H1 (cell line): ENCODE measurements around the gene RNF145. TPM values are rescaled to one million over a fixed set of nuclear protein-coding genes. Genes with fewer than 3 reads are reported as not detected.

Experiments used
- CTCF ChIA-PET: fragments of 300-600 bp; sonication (Branson Sonifier 250); formaldehyde crosslinking; loops from one replicate; lab custom pipeline; 2021; ENCODE audit not compliant: partially characterized antibody; lab: Charles Lee
- POLR2A ChIA-PET: fragments of 300-600 bp; sonication (Branson Sonifier 250); formaldehyde crosslinking; loops from one replicate; lab custom pipeline; 2021; ENCODE audit warnings: inconsistent platforms; ENCODE audit not compliant: partially characterized antibody; lab: Charles Lee
- DNase-seq, 2 experiments: peaks; one replicate each; pipeline versions ENCODE4 v3.0.0 to v3.0.0-alpha.2; 2010 to 2022; ENCODE audit warnings: low spot score in 2 of 2, low read depth in 1 of 2, mixed read lengths in 1 of 2
- FAIRE-seq: peaks from 2 replicates; lab custom pipeline; 2011; peaks lifted over from hg19 to GRCh38; lab: Jason Lieb, UNC
- H2AFZ ChIP-seq: 2 replicates; pipeline ENCODE4 v1.8.1; 2012; ENCODE audit warnings: low read length, inconsistent platforms
- H2AK5ac ChIP-seq: 2 replicates; pipeline ENCODE4 v1.6.1; 2013; ENCODE audit warnings: low read depth, low read length
- H2BK120ac ChIP-seq: replicated peaks from 2 replicates; pipeline ENCODE3; 2013; ENCODE audit warnings: low read depth, low read length, inconsistent platforms
- H2BK12ac ChIP-seq: 2 replicates; pipeline ENCODE4 v1.6.1; 2013; ENCODE audit warnings: low read depth, low read length
- H2BK15ac ChIP-seq: 2 replicates; pipeline ENCODE4 v1.6.1; 2013; ENCODE audit warnings: low read length
- H2BK20ac ChIP-seq: 2 replicates; pipeline ENCODE4 v1.6.1; 2013; ENCODE audit warnings: low read length
- H2BK5ac ChIP-seq: 2 replicates; pipeline ENCODE4 v1.6.1; 2013; ENCODE audit warnings: low read depth, low read length
- H3K14ac ChIP-seq: 2 replicates; pipeline ENCODE4 v1.6.1; 2013; ENCODE audit warnings: inconsistent platforms; ENCODE audit not compliant: insufficient read length
- H3K18ac ChIP-seq: 2 replicates; pipeline ENCODE4 v1.6.1; 2013; ENCODE audit warnings: low read length; ENCODE audit errors: extremely low read depth
- H3K23ac ChIP-seq: 2 replicates; pipeline ENCODE4 v1.6.1; 2013; ENCODE audit warnings: inconsistent platforms; ENCODE audit not compliant: insufficient read length
- H3K23me2 ChIP-seq: 2 replicates; pipeline ENCODE4 v1.6.1; 2013; ENCODE audit warnings: low read depth, low read length
- H3K27ac ChIP-seq: 2 replicates; pipeline ENCODE4 v1.6.1; 2011; ENCODE audit warnings: low read depth, low read length, inconsistent platforms
- H3K27me3 ChIP-seq, 4 experiments: replicated peaks in 1 of 4; 1 replicate in 1 of 4; 2 replicates in 3 of 4; pipeline versions ENCODE4 v1.6.1 to v1.8.1; 2011 to 2013; ENCODE audit warnings: low read length in 3 of 4, mild to moderate bottlenecking in 3 of 4, inconsistent platforms in 2 of 4, mixed read lengths in 2 of 4, moderate library complexity in 1 of 4; ENCODE audit not compliant: control insufficient read depth in 3 of 4, insufficient read depth in 3 of 4; ENCODE audit errors: extremely low read depth in 1 of 4
- H3K36me3 ChIP-seq, 4 experiments: 2 replicates each; pipeline versions ENCODE4 v1.6.1 to v1.8.1; 2011 to 2013; ENCODE audit warnings: mild to moderate bottlenecking in 4 of 4, low read length in 3 of 4, moderate library complexity in 2 of 4, control low read depth in 1 of 4, inconsistent platforms in 1 of 4; ENCODE audit not compliant: insufficient read depth in 4 of 4, control insufficient read depth in 2 of 4
- H3K4ac ChIP-seq: replicated peaks from 2 replicates; pipeline ENCODE3; 2013; ENCODE audit warnings: low read length, low read depth, mixed read lengths, inconsistent platforms; ENCODE audit not compliant: insufficient read length
- H3K4me1 ChIP-seq, 4 experiments: replicated peaks in 1 of 4; 1 replicate in 1 of 4; 2 replicates in 3 of 4; pipeline versions ENCODE4 v1.6.1 to v1.8.1; 2011 to 2013; ENCODE audit warnings: low read length in 3 of 4, inconsistent platforms in 2 of 4, mixed read lengths in 1 of 4; ENCODE audit not compliant: insufficient read depth in 4 of 4, control insufficient read depth in 3 of 4
- H3K4me2 ChIP-seq, 2 experiments: 2 replicates each; pipeline versions ENCODE4 v1.6.1 to v1.8.1; 2011 to 2013; ENCODE audit warnings: low read depth in 2 of 2, low read length in 2 of 2, control low read depth in 1 of 2, inconsistent platforms in 1 of 2, mild to moderate bottlenecking in 1 of 2; ENCODE audit not compliant: insufficient read depth in 1 of 2
- H3K4me3 ChIP-seq, 4 experiments: fragments of 200-600, 300-600 bp in 1 of 4; sonication (generic), shearing (Covaris generic), sonication (Bioruptor Twin) in 1 of 4; 2 replicates each; pipeline versions ENCODE4 v1.5.1 to v1.8.1; 2011 to 2016; ENCODE audit warnings: low read length in 4 of 4, low read depth in 3 of 4, control low read depth in 2 of 4, inconsistent platforms in 2 of 4, mild to moderate bottlenecking in 2 of 4, mixed read lengths in 1 of 4, moderate library complexity in 1 of 4; ENCODE audit not compliant: insufficient read depth in 2 of 4; ENCODE audit errors: extremely low read depth in 1 of 4
- H3K56ac ChIP-seq: replicated peaks from 2 replicates; pipeline ENCODE3; 2013; ENCODE audit warnings: low read depth, mild to moderate bottlenecking, mixed read lengths, low read length, inconsistent platforms; ENCODE audit not compliant: insufficient read length
- H3K79me1 ChIP-seq: 2 replicates; pipeline ENCODE4 v1.6.1; 2013; ENCODE audit warnings: low read depth, low read length, control low read depth
- H3K79me2 ChIP-seq, 2 experiments: 2 replicates each; pipeline versions ENCODE4 v1.6.1 to v1.8.1; 2012 to 2013; ENCODE audit warnings: low read length in 2 of 2, mild to moderate bottlenecking in 2 of 2, inconsistent platforms in 1 of 2; ENCODE audit not compliant: insufficient read depth in 2 of 2, control insufficient read depth in 1 of 2
- H3K9ac ChIP-seq, 4 experiments: replicated peaks in 1 of 4; 1 replicate in 1 of 4; 2 replicates in 3 of 4; pipeline versions ENCODE4 v1.6.1 to v1.8.1; 2011 to 2013; ENCODE audit warnings: low read depth in 3 of 4, low read length in 3 of 4, control low read depth in 2 of 4, mild to moderate bottlenecking in 2 of 4, moderate library complexity in 2 of 4, inconsistent platforms in 1 of 4; ENCODE audit errors: extremely low read depth in 1 of 4
- H3K9me3 ChIP-seq, 2 experiments: 2 replicates each; pipeline versions ENCODE4 v1.6.1 to v1.8.1; 2012 to 2013; ENCODE audit warnings: mild to moderate bottlenecking in 2 of 2, moderate library complexity in 2 of 2, control low read depth in 1 of 2, inconsistent platforms in 1 of 2, low read depth in 1 of 2, low read length in 1 of 2, mixed read lengths in 1 of 2; ENCODE audit not compliant: insufficient read depth in 2 of 2
- H4K20me1 ChIP-seq, 2 experiments: replicated peaks in 1 of 2; 2 replicates each; pipeline versions ENCODE3 to v1.8.1; 2011 to 2013; ENCODE audit warnings: inconsistent platforms in 2 of 2, low read length in 2 of 2, mild to moderate bottlenecking in 1 of 2; ENCODE audit not compliant: insufficient read depth in 2 of 2, control insufficient read depth in 1 of 2
- H4K5ac ChIP-seq: 2 replicates; pipeline ENCODE4 v1.6.1; 2013; ENCODE audit warnings: low read length, low read depth, mixed read lengths, inconsistent platforms; ENCODE audit not compliant: insufficient read length
- H4K8ac ChIP-seq: 2 replicates; pipeline ENCODE4 v1.8.0; 2013; ENCODE audit warnings: mild to moderate bottlenecking, moderate library complexity, low read length, inconsistent platforms; ENCODE audit not compliant: insufficient read depth; ENCODE audit errors: extremely low read depth
- H4K91ac ChIP-seq: replicated peaks from 2 replicates; pipeline ENCODE3; 2013; ENCODE audit warnings: low read length, mixed read lengths, inconsistent platforms; ENCODE audit not compliant: insufficient read length
- ATF2 ChIP-seq: IDR thresholded peaks from 2 replicates; pipeline ENCODE4 v1.6.1; 2012; ENCODE audit warnings: low read length, inconsistent platforms
- ATF3 ChIP-seq: IDR thresholded peaks from 2 replicates; pipeline ENCODE4 v1.6.1; 2011; ENCODE audit warnings: low read depth, mild to moderate bottlenecking, low read length; ENCODE audit not compliant: insufficient read depth
- CEBPB ChIP-seq: IDR thresholded peaks from 2 replicates; pipeline ENCODE4 v1.6.1; 2012; ENCODE audit warnings: low read depth, low read length
- GABPA ChIP-seq: IDR thresholded peaks from 2 replicates; pipeline ENCODE4 v1.6.1; 2011; ENCODE audit warnings: mild to moderate bottlenecking, low read length, moderate library complexity, borderline replicate concordance; ENCODE audit not compliant: insufficient read depth
- KDM4A ChIP-seq: IDR thresholded peaks from one replicate; pipeline ENCODE4 v1.7.1; 2012; ENCODE audit warnings: low read depth, mild to moderate bottlenecking, moderate library complexity, low read length, inconsistent platforms; ENCODE audit not compliant: severe bottlenecking
- NRF1 ChIP-seq: IDR thresholded peaks from 2 replicates; pipeline ENCODE4 v1.6.1; 2011; ENCODE audit warnings: mild to moderate bottlenecking, low read depth, low read length, improper control_type of control experiment
- POLR2AphosphoS5 ChIP-seq: IDR thresholded peaks from 2 replicates; pipeline ENCODE4 v1.6.1; 2011; ENCODE audit warnings: low read depth, low read length
- RAD21 ChIP-seq, 2 experiments: IDR thresholded peaks in 1 of 2; conservative IDR thresholded peaks in 1 of 2; 2 replicates each; pipeline ENCODE4 v1.6.1; 2011; ENCODE audit warnings: low read depth in 2 of 2, low read length in 2 of 2, improper control_type of control experiment in 1 of 2, inconsistent platforms in 1 of 2, mild to moderate bottlenecking in 1 of 2, moderate library complexity in 1 of 2
- RFX5 ChIP-seq: IDR thresholded peaks from 2 replicates; pipeline ENCODE4 v1.6.1; 2011; ENCODE audit warnings: low read depth, low read length, improper control_type of control experiment, borderline replicate concordance
- TBP ChIP-seq: IDR thresholded peaks from 2 replicates; pipeline ENCODE4 v1.6.1; 2011; ENCODE audit warnings: low read depth, low read length, improper control_type of control experiment
- WGBS, 2 experiments: shearing (Covaris generic) in 1 of 2; methylation state at CpG; one replicate each; pipeline versions ENCODE4 v1.1.6 to v1.1.7; 2013 to 2015; ENCODE audit warnings: low lambda C conversion rate in 2 of 2, mixed read lengths in 2 of 2, inconsistent platforms in 1 of 2, low coverage in 1 of 2, missing lambda C conversion rate in 1 of 2; ENCODE audit not compliant: insufficient replicate concordance in 2 of 2, insufficient coverage in 1 of 2, insufficient read length in 1 of 2; ENCODE audit errors: extremely low coverage in 1 of 2, missing lambda C conversion rate in 1 of 2; 5-methylcytosine and 5-hydroxymethylcytosine counted together
- polyA plus RNA-seq, 7 experiments: library from polyadenylated mRNA; depleted of rRNA in 3 of 7; stranded (reverse) in 5 of 7; unstranded in 2 of 7; fragments of >200 nt in 5 of 7; fragments of 200-250 nt in 2 of 7; gene quantifications; 1 replicate in 5 of 7; 2 replicates in 1 of 7; 4 replicates in 1 of 7; pipeline versions ENCODE4 v1.2.1 to v1.2.3, GENCODE V29; 2011 to 2013; ENCODE audit warnings: missing spikeins in 2 of 7, mixed read lengths in 2 of 7
- total RNA-seq: library from RNA; stranded (reverse); fragmentation: NEBNext Ultra II Directional; extraction: Animal tissue kit (Norgen Biotek cat#: 25700); gene quantifications from 2 replicates; pipeline ENCODE4 v1.2.1, GENCODE V29; 2021

RNF145 gene
- total and polyA plus RNA-seq, 2 of the 8 experiments (the other 6 are each of a cell fraction or from before 2014, with no cell fraction given): 34.2 to 72.5 TPM

- no peak overlapping the region for H2BK20ac ChIP-seq
- 94% methylated on average over 4 of the region's 4 CpGs; no CpG with 5 or more reads in 1 of the 2 experiments for WGBS, 2 experiments
These were observed 20.0 kb downstream of the RNF145 start for GRCh38 chr5:159189310-159189709.

More at GRCh38 chr5:159189310-159189709, 20.0 kb downstream of the RNF145 start:
- no peak for FAIRE-seq
- Histone ChIP-seq H2BK12ac (no peak overlapping the region), H4K8ac (no peak overlapping the region), H3K14ac (no peak overlapping the region), H3K79me1 (no peaks in the 10 kb centered on the region; the same call in 1 of the 2 replicates), H3K79me2 (no peaks in the 10 kb centered on the region; a peak in 2 of 4 replicates), H3K23me2 (no peaks in the 10 kb centered on the region), H3K56ac (no peak overlapping the region), H4K20me1 (peaks cover 0 to 8% of the 10 kb centered on the region in 2 experiments), H3K4me2 (no peak overlapping the region), H3K36me3 (peaks cover 0 to 14% (median 5%) of the 10 kb centered on the region in 4 experiments; a peak in 3 of 8 replicates), H3K27me3 (no peaks in the 10 kb centered on the region), H2AFZ (no peak overlapping the region), H3K27ac (no peak overlapping the region), H2BK15ac (no peak overlapping the region), H2AK5ac (no peak overlapping the region), H3K9ac (no peak overlapping the region), H3K9me3 (no peaks in the 10 kb centered on the region), H4K5ac (no peak overlapping the region), H3K18ac (no peak overlapping the region), H3K4ac (no peak overlapping the region), H3K4me3 (no peak overlapping the region), H3K4me1 (peaks cover 0 to 5% (median 0%) of the 10 kb centered on the region in 4 experiments; a peak in 1 of 7 replicates), H2BK120ac (no peak overlapping the region), H2BK5ac (no peak overlapping the region), H4K91ac (no peak overlapping the region), H3K23ac (no peak overlapping the region)
- TF ChIP-seq KDM4A: no peak
- no peak for TF ChIP-seq POLR2AphosphoS5
- no peak for TF ChIP-seq NRF1
- no peak for TF ChIP-seq TBP
- no peak for TF ChIP-seq RFX5
- no peak for TF ChIP-seq RAD21 (IDR thresholded peaks at IDR 0.05 in 1 of 2, conservative IDR thresholded peaks at IDR 0.05 in 1 of 2; ENCODE audit: low read depth in 2 of 2, low read length in 2 of 2)
- TF ChIP-seq ATF3: no peak
- no peak for TF ChIP-seq GABPA
- TF ChIP-seq ATF2: no peak
- TF ChIP-seq CEBPB: no peak
- no peak for DNase-seq
- ChIA-PET CTCF (no interaction called here), POLR2A (interaction anchor here (1.2 kb wide), 1 partner anchor 18 kb away, joined by 5 read pairs; no protein-coding TSS in a partner anchor)
